Stimulated activated CD8-positive, alpha-beta memory T cell treated with anti-CD3 and anti-CD28 coated beads, Interleukin-2, amount 100 ng/mL, for 1 hour (primary cell): ENCODE results near the gene ZNF385C.
A peak's percentile ranks its signal among the peaks of the same experiment; 100 is the strongest.

Source experiments
- DNase-seq, 2 donors: peaks; one replicate each; pipeline ENCODE4 v3.0.0-alpha.2; 2020; ENCODE audit warnings: low read depth in 2 of 2

ZNF385C gene

DNA sequence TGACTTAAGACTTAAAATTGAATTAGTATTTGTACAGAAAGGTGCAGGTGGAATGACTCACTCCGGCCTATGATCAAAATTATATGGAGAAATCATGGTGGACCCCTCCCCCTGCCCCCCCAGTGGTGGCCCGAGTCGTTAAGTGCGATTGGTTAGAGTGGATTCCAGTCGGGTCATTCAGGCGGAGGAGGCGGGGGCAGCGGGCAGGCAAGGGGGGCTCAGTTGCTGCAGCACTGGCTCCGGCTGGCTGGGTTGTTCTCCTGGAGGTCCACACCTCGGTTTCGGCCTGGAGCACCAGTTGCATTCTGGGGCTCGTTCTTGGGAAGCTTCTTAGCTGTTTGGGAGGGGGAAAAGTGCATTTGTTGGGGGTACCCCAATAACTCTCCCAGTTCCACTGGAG, 27.3 kb upstream of the ZNF385C start:
- no peak for DNase-seq

DNA sequence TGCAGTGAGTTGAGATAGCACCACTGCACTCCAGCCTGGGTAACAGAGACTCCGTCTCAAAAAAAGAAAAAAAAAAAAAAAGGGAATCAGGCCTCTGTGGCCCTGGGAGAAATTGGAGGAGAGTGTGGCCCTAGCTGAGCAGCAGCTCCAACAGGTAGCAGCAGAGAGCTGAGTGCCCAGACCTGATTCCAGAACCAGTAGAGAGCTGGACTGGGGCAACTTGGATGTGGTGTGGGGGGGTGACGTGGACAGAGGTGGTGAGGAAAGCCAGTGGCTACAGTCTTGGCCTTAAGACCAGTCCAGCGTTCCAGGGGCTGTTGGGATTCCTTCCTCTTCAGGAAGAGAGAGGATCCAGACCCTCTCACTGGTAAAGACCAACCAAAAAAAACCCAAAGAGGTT, 26.0 kb upstream of the ZNF385C start:
- DNase-seq, result no peak

DNA sequence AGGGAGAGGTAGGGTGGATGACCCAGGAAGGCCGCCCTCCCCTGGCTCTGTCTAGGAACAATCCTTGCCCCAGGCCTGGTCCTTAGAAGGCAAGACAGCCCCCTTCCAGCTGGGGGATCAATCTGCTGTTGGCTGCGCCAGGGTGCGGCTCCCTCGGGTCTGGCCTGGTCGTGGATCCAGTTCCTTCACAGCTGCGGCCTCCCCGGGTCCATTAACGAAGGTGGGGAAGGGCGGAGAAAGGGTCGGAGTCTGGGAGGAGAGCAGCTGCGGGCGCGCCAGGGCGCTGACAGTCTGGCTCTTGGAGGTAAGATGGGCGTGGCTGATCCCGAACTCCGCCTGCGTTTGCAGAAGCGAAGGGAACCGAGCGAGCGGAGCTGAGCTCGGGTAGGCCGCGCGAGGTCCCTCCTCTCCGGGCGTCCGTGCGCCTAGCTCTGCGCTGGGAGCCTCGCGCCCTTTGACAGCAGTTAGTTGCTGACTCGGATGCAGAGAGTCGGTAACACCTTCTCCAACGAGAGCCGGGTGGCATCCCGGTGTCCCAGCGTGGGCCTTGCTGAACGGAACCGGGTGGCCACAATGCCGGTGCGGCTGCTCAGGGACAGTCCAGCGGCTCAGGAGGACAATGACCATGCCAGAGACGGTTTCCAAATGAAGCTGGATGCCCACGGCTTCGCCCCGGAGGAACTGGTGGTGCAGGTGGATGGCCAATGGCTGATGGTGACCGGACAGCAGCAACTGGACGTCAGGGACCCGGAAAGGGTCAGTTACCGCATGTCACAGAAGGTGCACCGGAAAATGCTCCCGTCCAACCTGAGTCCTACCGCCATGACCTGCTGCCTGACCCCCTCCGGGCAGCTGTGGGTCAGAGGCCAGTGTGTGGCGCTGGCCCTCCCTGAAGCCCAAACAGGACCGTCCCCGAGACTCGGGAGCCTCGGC, 24.4 kb upstream of the ZNF385C start, which contains the start of gene HSPB9:
Gene HSPB9 (plus strand): TSS at position 434 of the 933 bp plus-strand sequence. CDS start 47 bp downstream, at position 481.
- no peak for DNase-seq

DNA sequence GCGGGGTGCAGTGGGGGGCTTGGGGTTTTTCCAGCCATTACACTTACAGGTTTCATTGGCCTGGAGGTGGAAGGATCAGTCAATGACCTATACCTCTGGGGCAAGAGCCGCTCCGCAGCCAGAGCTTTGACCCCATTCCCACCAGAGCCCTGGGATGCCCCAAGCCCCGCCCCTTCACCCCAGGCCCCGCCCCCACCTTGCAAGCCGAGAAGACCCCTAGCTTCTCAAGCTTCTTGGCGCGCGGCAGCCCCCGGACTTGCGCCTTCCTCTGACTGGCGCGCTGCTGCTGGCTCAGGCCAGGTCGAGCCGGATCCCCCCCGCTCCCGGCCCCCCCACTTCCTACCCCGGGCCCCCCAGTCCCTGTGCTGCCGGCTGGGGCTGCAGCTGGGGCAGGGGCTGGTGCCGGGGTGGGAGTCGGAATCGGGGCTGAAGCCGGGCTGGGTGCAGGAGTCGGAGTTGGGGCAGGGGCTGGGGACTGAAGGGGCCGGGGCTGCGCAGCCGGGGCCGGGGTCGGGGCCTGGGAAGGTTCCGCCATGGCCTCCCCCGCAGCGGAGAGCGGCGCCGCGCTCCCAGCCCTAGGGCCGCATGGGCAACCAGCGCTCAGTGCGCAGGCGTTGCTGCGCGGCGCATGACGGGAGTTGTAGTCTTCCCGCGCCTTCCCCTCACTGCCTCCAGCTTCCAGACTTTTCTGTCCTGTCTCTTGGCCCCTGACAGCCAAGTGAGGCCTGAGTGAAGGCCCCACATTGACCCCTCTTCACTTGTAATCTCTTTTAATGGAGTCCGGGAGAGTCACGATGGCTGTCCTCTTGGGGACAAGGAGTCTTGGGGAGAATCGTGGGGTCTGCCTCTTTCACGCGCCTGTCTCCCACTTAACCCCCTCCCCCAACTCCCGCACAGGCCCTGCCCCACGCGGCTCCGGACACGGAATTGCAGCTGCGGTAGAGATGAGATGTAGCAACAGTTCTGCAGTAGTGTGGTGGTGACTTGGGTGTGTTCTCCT, 22.8 kb upstream of the ZNF385C start, which contains the start of gene KAT2A:
Gene KAT2A (minus strand): TSS at position 598 of the 1,000 bp plus-strand sequence. CDS start 63 bp downstream, at position 535.
- peak; percentile 42 to 62 for DNase-seq

DNA sequence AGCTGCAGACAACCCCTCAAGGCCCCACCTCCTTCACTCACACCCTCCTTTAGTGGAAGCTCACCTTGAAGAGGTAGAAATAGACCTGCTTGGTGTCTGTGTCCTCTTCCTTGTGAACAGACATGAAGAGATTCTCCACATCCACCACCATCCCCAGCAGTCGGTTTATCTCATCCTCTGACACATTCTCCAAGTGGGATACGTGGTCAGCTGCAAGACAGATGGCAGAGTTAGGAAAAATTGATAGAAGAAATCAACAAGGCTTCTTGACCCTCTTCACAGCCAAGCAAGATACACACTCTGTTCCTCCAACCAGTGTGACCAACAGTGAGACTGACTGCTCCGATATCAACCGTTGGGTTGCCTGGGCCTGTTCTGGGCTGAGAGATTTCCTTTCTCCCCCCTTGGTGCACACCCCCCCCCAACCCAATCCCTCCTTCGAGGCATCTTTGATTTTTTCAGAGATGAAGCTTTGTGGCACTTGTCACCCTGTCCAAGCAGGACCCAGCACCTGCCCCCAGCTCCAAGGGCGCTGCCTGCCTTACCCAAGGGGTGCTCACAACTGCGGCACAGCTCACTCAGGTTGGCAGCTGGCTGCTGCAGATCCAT, 22.0 kb upstream of the ZNF385C start:
- no peak for DNase-seq

DNA sequence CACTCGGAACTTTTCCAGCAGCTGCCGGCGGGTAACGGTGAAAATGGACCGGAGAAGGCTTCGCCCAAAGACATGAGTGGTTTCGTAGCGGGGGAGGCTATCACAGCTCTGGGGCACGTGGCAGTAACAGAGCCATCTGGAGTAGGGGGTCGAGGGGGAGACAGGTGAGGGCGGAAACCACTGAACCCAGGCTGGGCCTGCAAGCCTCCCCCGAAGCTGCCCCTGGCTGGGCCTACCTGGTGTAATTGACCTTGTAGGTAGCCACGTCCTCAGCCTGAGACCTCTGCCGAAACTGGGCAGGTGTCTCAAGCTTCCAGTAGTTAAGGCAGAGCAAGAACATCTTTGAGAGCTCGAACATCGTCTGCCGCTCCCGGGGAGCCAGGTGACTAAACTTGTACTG, 21.0 kb upstream of the ZNF385C start:
- DNase-seq, result no peak

DNA sequence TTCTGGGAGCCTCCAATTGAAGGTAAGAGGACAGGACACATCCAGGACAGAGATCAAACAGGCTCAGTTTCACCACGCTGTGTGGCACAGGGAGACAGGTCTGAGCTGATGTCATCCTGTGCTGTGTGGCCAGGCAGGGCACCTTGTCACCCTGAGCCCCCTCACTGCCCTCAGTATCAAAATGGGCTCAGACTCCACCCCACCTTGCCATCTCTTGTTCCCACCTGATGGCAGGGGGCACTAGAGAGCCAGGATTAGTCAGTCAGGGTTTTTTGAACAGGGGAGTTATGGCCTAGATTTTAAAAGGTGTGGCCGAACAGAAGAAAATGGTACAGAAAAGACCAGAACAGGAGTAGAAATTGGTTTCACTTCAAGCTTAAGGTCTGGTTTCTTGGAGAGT, 20.3 kb upstream of the ZNF385C start:
- no peak for DNase-seq

DNA sequence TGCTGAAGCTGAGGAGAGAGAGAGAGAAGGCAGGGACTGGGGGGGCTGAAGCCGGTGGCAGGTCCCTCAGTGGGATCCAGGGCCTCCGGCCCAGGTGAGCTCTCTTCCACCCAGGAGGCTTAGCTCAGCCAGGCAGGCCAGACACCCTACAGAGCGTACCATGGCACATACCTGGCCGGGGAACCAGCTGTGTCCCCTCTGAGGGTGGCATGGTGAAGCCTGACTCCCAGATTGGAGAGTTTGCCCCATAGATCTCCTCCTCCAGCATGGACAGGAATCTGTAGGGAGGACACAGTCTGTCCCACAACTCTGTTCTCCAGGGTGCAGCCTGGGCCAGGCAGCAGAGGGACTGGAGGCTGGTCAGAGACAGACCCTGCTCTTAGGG, 19.8 kb upstream of the ZNF385C start:
- no peak for DNase-seq

DNA sequence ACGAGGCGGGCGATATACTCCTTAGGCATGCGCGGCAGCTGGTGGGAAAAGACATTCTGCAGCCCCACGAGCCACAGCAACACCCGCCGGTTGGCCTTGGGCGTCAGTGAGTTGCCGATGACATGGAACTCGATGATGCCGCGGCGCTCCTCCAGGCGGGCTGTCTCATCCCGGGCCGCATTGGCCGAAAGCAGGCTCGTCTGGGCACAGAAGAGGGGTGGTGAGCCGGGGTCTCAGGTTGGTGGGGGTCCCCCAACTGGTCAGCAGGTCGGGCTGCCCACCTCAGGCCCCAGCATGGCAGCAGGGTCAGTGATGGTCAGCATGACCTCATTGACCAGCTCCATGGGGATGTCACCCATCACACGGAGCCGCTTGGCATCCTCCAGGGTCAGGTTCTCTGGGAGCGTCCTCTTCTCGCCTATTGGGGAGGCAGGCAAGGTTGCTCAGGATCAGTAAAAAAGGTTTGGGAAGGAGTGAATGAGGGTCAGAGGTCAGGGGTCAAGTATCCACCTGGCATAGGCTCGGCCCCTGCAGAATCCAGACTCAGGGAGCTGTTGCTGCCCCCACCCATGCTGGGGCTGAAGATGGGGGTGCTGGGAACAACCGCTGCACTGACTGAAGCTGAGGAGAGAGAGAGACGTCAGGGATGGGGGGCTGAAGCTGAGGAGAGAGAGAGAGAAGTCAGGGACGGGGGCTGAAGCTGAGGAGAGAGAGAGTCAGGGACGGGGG, 19.3 kb upstream of the ZNF385C start:
- DNase-seq, result no peak

DNA sequence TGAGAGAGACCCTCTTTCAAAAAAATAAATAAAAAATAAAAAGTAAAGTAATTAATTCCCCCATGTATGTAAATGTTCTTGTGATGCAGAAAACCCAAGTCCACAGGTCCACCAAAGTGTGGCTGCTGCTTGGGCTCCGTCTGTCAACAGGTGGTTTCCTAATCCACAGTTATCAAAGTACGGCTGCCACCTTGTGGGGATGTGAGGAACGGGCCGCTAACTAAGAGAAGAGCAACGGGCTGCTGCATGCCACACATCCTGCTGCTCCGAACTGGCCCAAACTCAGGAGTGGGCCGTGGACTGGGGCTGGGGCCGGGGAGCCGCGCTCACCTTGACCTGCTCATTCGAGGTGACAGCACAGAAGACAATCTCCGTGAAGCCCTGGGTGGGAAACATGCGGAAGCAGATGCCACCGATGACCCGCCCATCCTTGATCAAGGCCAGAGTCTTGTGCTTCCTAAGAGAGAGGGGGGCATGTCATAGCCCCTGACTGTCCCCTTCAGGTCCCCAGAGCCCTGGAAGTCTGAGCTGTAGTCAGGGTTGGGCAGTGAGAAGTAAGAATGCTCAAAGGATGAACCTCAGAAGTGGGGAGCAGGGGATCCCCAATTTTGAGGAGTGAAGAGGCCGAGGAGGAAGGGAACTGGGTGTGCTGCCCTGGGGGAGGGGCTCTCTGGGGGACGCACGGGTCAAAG, 18.6 kb upstream of the ZNF385C start:
- DNase-seq, result peak; percentile 59 to 68

DNA sequence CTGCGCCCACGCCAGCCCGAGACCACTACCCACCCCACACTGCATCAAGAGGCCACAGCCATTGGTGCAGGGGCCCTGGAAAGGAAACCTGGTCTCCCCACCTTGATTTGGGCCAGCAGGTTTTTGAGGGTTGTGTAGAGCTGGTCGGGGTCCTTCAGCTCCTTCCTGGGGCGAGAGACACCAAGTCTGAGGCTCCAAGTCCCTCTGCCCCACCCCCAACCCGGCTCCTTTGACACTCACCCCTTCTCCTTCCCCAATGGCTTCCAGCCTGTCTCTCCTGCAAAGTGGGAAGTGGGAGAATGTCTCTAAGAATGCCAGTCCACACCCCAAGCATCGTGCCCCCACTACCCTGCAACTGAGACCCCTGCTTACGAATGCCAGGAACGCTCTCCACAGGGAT, 15.8 kb upstream of the ZNF385C start:
- DNase-seq, result no peak

DNA sequence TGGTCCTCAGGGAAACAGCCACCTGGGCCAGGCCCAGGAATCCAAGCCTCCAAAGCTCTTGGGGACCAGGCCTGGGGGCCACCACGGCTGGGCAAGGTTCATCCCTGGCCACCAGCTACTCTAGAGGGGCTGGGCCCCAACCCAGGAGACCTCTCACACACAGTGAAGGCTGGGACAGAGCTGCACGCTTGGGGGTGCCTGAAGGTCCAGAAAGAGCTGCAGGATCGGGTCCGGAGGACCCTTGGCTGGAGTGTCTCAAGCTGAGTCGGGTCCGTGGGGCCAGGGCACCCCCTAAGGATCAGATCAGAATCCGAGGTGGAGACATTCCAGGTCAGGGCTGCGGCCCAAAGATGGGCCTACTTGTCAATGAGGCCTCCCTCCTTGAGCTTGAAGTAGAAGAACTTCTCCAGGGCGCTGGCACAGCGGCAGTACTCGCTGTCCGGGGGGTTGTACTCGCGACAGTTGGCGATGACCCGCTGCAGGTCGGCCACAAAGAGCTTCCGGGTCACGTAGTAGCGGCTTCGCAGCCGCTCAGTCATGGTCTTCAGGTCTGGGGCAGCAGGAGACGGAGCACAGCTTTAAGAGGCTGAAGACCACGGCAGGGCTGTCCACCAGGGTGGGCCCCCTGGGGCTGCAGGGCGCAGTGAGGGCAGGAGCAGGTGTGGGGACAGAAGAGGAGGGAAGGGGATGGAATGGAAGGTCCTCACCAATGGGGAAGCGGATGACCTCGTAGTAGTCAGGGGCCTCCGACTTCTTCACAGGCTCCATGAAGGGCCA, 15.2 kb upstream of the ZNF385C start:
- no peak for DNase-seq

DNA sequence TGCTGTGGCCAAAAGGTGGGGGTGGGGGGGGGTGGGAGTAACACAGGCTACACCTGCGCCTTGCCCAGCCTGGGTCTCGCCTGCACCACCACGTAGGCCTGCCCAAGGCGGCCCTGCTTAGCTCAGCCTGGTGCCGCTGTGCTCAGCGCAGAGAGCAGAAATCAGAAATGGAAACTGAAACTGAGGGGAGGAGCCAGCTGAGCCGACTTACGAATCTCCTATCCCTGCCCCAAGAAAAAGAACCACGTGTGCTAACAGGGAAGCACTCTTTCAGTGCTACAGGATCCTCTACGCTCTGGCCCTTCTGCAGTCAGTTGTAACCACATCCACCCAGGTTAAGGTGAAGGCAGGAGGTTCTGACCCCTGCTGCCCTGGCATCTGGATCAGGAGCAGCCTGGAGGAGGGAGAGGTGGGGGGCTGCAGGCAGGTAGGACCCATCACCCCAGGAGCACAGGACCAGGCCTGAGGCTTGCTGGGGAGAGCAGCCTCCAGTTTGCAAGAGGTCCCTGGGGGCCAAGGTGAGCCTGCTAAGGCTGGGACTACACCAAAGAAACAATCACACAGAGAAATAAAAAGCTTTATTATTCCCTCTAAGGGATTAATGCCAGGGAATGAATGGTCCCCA, 14.4 kb upstream of the ZNF385C start, which contains the start of gene DHX58:
Gene DHX58 (minus strand): TSS at position 163 of the 625 bp plus-strand sequence. CDS start 822 bp downstream, outside the sequence.
- DNase-seq, result peak; percentile 48 to 55

DNA sequence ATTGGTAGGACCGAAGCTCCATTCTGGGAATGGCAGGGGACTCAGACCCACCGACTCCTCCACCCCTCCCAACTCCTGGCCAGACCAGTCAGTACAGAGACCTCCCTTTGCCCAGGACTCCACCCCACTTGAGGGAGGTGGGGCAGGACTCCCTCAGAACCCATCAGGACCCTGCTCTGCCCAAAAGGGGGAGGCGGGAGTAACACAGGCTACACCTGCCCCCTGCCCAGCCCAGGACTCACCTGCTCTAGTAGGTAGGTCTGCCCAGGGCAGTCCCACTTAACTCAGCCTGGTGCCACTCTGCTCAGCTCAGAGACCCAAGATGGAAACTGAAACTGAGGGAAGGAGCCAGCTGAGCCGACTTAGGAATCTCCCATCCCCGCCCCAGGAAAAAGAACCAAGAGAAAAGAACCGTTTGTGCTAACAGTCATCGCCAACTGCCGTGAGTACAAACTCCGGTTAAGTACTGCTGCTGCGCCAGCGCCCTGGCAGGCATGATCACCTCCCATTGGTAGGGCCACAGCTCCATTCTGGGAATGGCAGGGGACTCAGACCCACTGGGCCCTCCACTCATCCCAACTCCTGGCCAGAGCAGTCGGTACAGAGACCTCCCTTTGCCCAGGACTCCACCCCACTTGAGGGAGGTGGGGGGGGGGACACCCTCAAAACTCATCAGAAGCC, 13.7 kb upstream of the ZNF385C start:
- DNase-seq, result no peak

DNA sequence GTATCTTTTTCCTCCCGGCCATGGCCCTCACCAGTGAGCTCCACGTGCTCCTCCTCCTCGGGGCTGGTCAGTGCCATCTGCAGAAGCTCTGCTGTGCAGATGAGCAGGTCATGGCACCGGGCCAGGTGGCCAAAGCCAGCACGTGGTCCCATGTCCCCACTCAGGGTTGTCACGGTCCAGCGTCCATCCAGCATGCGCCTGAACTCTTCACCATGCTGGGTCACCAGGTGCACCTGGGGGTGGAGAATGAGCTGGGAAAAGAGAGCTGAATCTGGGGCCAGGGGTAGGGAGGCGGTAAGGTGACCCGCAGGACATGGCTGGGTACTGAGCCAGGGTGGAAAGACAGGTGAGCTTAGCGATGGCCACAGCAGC, 13.0 kb upstream of the ZNF385C start:
- DNase-seq, result no peak

DNA sequence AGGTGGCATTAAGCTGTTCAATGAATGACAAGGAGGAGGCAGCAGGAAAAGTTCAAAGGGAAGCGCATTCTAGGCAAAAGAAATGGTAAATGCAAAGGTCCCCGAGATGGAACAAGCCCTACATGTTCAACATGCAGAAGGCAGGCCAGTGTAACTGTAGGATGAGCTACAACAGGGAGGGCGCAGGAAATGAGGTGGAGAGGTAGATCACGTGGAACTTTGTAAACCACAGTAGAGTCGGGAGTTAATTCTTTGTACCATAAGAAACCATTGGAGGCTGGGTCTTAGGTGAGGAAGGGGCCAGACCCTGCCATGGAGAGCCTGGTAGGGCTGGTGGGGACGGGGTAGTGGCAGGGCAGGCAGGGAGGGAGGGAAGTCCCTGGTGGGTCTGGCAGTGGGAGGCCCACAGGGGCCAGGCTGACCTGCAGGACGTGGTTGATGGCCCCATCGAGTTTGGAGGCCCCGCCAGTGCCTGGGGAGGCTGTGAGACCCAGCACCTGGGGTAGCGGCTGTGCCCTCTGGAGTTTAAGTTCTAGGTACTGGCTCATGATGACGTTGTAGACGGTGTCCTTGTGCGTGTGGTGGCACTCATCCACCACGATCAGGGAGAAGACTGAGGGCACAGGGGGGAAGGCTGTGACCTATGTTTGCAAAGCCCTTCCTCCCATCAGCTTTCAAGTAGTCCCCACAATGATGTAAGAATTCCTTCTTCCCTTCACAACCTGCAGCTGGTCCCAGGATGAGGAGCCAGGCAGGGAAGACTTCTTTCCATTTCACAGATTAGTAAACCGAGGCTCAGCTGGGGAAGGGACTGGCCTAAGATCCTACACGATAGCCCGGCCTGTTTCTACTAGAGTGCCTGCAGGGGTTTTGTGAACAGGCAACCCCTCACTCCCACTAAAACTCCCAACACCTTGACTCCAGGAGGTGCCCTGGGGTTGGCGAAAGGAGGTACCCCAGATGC, 12.3 kb upstream of the ZNF385C start:
- DNase-seq, result no peak

DNA sequence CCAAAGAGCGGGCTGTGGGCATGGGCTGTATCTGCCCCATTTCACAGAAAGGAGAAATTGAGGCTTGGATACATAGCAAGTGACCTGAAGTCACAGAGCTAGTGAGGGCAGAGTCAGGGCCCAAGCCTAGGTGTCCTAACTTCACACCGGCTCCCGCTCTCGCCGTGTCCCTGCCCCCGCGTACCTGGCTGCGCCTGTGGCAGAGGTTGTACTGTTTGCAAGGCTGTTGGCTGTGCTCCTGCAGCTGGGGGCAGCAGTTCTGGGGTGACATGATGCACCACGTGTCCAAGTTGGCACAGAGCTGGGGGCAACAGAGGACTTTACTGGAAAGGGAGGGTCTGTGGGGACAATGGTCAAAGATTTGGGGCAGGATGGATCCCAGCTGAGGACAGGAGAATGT, 10.8 kb upstream of the ZNF385C start:
- no peak for DNase-seq
